SK-N-SH (cell line): ENCODE measurements around the gene CCNL2.

Source experiments
- CHD2 ChIP-seq: fragments of 150-350 bp; IDR thresholded peaks from 2 replicates; pipeline ENCODE4 v1.6.1; 2018; ENCODE audit warnings: low read length; ENCODE audit not compliant: partially characterized antibody
- IRF3 ChIP-seq: fragments of 150-350 bp; IDR thresholded peaks from 2 replicates; pipeline ENCODE4 v1.6.1; 2016; ENCODE audit warnings: mild to moderate bottlenecking, low read depth, low read length
- MAX ChIP-seq: IDR thresholded peaks from 2 replicates; pipeline ENCODE4 v1.4.0; 2012; ENCODE audit warnings: low read depth
- NFIC ChIP-seq: IDR thresholded peaks from 2 replicates; pipeline ENCODE4 v1.4.0; 2012; ENCODE audit warnings: borderline replicate concordance
- POLR2AphosphoS5 ChIP-seq: IDR thresholded peaks from 2 replicates; pipeline ENCODE4 v1.6.1; 2012; ENCODE audit warnings: low read depth, low read length
- RCOR1 ChIP-seq: fragments of 150-350 bp; IDR thresholded peaks from 2 replicates; pipeline ENCODE4 v1.6.1; 2017; ENCODE audit warnings: antibody characterized with exemption, low read length
- YY1 ChIP-seq: IDR thresholded peaks from 2 replicates; pipeline ENCODE4 v1.4.0; 2012; ENCODE audit warnings: low read depth, mild to moderate bottlenecking
- TF ChIP-seq, protein P1 (sequence below): fragments of 200-600 bp; sonication (generic); IDR thresholded peaks from 2 replicates; pipeline ENCODE4 v1.6.1; 2017; ENCODE audit warnings: antibody characterized with exemption, mild to moderate bottlenecking, moderate library complexity

DNA sequence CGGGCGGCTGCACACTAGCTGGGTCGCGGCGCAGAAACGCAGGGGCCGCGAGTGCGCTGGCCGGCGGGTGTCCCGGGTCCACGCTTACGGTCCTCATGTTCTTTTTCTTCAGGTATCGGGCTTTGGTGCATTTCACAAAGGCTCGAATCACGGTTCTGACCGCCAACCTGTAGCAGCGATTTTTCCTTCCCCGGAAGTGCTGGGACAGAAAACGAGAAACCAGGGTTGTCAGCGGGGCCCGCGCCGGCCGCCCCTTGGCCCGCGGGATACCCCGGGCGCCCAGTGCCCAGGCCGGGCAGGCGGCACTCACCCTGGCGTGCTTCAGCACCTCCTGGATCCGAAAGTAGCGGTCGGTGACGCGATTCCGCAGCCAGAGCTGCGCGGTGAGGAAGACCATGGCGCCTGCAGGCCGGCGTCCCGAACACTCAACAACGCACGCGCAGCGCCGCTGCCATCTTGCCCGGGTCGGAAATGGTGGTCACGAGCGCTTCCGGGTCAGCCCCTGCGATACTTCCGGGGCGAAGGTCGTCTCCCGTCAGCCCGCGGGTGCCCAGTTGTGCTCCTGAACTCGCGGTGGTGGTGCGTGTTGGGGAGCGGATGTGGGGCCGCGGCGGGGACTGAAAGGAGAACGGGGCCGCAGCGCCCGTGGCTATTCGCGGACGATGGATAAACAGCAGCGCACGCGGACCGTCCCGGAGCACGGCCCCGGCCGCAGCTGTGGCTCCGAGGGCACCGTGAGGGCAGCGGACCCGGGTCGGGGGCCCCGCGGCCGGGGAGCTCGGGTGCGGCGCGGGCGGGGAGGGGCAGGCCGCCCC lies 7.9 kb upstream of the CCNL2 start, which contains the start of gene MRPL20:
- TF ChIP-seq, protein P1, sequence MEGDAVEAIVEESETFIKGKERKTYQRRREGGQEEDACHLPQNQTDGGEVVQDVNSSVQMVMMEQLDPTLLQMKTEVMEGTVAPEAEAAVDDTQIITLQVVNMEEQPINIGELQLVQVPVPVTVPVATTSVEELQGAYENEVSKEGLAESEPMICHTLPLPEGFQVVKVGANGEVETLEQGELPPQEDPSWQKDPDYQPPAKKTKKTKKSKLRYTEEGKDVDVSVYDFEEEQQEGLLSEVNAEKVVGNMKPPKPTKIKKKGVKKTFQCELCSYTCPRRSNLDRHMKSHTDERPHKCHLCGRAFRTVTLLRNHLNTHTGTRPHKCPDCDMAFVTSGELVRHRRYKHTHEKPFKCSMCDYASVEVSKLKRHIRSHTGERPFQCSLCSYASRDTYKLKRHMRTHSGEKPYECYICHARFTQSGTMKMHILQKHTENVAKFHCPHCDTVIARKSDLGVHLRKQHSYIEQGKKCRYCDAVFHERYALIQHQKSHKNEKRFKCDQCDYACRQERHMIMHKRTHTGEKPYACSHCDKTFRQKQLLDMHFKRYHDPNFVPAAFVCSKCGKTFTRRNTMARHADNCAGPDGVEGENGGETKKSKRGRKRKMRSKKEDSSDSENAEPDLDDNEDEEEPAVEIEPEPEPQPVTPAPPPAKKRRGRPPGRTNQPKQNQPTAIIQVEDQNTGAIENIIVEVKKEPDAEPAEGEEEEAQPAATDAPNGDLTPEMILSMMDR: no peak
- TF ChIP-seq RCOR1 (no peak), CHD2 (peak; percentile 97), NFIC (no peak), POLR2AphosphoS5 (peak; percentile 82; the same call in 1 of the 2 replicates), IRF3 (no peak), YY1 (peak; percentile 93; the same call in 1 of the 2 replicates), MAX (peak; percentile 93)
